MM.1S (cell line): ENCODE measurements around the gene SEC24C.

Experiments used
- DNase-seq: peaks from one replicate; pipeline ENCODE4 v3.0.0-alpha.2; 2015
- H2AFZ ChIP-seq: fragments of 300-600 bp; sonication (generic); 2 replicates; pipeline ENCODE4 v1.6.0; 2016; ENCODE audit warnings: antibody characterized with exemption, low read length
- H3F3A ChIP-seq: fragments of 300-600 bp; sonication (generic); 2 replicates; pipeline ENCODE4 v1.6.1; 2016; ENCODE audit warnings: mild to moderate bottlenecking, antibody characterized with exemption, low read length, moderate library complexity, mixed read lengths; ENCODE audit not compliant: insufficient read depth
- H3K27ac ChIP-seq: fragments of 300-600 bp; sonication (generic); 2 replicates; pipeline ENCODE4 v1.5.1; 2016; ENCODE audit warnings: mild to moderate bottlenecking, low read length
- H3K27me3 ChIP-seq: fragments of 300-600 bp; sonication (generic); replicated peaks from 2 replicates; pipeline ENCODE4 v1.6.0; 2016; ENCODE audit warnings: low read length; ENCODE audit not compliant: insufficient read depth
- H3K36me3 ChIP-seq: fragments of 300-600 bp; sonication (generic); replicated peaks from 2 replicates; pipeline ENCODE4 v1.6.1; 2016; ENCODE audit warnings: mild to moderate bottlenecking, low read length, mixed read lengths; ENCODE audit not compliant: insufficient read depth
- H3K4me1 ChIP-seq: fragments of 300-600 bp; sonication (generic); 2 replicates; pipeline ENCODE4 v1.6.1; 2016; ENCODE audit warnings: low read length, mixed read lengths
- H3K4me2 ChIP-seq: fragments of 300-600 bp; sonication (generic); 2 replicates; pipeline ENCODE4 v1.6.0; 2016; ENCODE audit warnings: low read depth, low read length
- H3K4me3 ChIP-seq: fragments of 300-600 bp; sonication (generic); 2 replicates; pipeline ENCODE4 v1.5.1; 2016; ENCODE audit warnings: low read length, mixed read lengths
- H3K79me2 ChIP-seq: fragments of 300-600 bp; sonication (generic); 2 replicates; pipeline ENCODE4 v1.6.1; 2016; ENCODE audit warnings: mixed run types, low read length, mixed read lengths
- H3K9ac ChIP-seq: fragments of 300-600 bp; sonication (generic); 2 replicates; pipeline ENCODE4 v1.6.1; 2016; ENCODE audit warnings: low read length, mixed read lengths
- H3K9me2 ChIP-seq: fragments of 300-600 bp; sonication (generic); replicated peaks from 2 replicates; pipeline ENCODE4 v1.6.1; 2016; ENCODE audit warnings: mild to moderate bottlenecking, low read length, mixed read lengths; ENCODE audit not compliant: insufficient read depth
- H3K9me3 ChIP-seq: fragments of 300-600 bp; sonication (generic); replicated peaks from 2 replicates; pipeline ENCODE4 v1.6.1; 2016; ENCODE audit warnings: mild to moderate bottlenecking, low read length, mixed read lengths; ENCODE audit not compliant: insufficient read depth
- H4K20me1 ChIP-seq: fragments of 300-600 bp; sonication (generic); 2 replicates; pipeline ENCODE4 v1.6.1; 2016; ENCODE audit warnings: mild to moderate bottlenecking, low read length, moderate library complexity, mixed read lengths; ENCODE audit not compliant: insufficient read depth
- EZH2 ChIP-seq: fragments of 300-600 bp; sonication (generic); optimal IDR thresholded peaks from 2 replicates; pipeline ENCODE3; 2017; ENCODE audit warnings: low read depth, mild to moderate bottlenecking, antibody characterized with exemption, low read length, mixed read lengths
- EZH2phosphoT487 ChIP-seq: fragments of 300-600 bp; sonication (generic); IDR thresholded peaks from 2 replicates; pipeline ENCODE4 v1.6.1; 2018; ENCODE audit warnings: antibody characterized with exemption, low read length
- TF ChIP-seq, protein P1 (sequence below): fragments of 300-600 bp; sonication (generic); IDR thresholded peaks from 2 replicates; pipeline ENCODE4 v1.5.1; 2016; ENCODE audit warnings: antibody characterized with exemption, low read length, mixed read lengths

SEC24C gene

DNA sequence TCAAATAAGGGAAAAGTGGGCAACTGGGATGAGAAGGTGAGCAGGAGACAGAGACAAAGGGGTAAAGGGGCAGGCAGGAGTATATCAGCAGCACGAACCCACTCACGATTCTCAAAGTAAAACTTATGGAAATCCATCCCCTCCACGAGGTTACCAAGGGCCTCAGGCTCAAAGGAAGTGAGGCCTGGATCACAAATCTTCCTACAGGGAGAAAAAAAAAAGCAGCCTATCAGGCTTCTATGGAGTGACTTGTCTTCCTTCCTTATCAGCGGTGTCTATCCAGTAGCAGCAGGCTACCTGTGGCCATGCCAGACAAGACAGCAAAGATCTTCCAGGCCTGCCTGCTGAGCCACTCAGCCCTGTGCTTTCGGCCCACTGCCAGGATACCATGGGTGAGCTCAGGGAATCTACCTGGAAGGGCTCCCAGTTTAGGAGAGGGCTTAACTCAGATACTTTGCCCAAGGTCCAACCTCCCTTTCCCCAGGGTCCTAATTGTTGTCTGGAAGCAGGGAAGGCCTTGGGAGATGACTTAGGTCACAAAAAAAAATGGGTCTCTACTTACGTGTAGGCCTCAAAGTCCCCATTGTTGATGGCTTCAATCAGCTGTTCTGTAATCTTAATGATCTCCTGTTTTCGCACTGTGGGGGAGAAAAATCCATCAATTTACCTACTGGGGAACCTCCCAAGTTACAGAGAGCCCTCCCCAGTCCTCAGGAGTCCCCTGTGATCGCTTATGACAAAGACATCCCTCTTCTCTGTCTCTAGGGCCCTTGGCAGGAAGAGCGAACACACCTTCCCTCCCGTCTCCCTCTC, 73.0 kb downstream of the SEC24C start:
- H3F3A ChIP-seq: peaks cover 7% of the 10 kb centered on the region
- H2AFZ ChIP-seq: no peak overlapping the region
- H3K9me3 ChIP-seq: no peaks in the 10 kb centered on the region
- H3K4me2 ChIP-seq: no peak overlapping the region
- H3K27ac ChIP-seq: no peak overlapping the region
- H3K36me3 ChIP-seq: no peaks in the 10 kb centered on the region
- H3K79me2 ChIP-seq: no peaks in the 10 kb centered on the region
- H3K9me2 ChIP-seq: no peaks in the 10 kb centered on the region
- TF ChIP-seq EZH2 (no peak), EZH2phosphoT487 (no peak)
- TF ChIP-seq, protein P1, sequence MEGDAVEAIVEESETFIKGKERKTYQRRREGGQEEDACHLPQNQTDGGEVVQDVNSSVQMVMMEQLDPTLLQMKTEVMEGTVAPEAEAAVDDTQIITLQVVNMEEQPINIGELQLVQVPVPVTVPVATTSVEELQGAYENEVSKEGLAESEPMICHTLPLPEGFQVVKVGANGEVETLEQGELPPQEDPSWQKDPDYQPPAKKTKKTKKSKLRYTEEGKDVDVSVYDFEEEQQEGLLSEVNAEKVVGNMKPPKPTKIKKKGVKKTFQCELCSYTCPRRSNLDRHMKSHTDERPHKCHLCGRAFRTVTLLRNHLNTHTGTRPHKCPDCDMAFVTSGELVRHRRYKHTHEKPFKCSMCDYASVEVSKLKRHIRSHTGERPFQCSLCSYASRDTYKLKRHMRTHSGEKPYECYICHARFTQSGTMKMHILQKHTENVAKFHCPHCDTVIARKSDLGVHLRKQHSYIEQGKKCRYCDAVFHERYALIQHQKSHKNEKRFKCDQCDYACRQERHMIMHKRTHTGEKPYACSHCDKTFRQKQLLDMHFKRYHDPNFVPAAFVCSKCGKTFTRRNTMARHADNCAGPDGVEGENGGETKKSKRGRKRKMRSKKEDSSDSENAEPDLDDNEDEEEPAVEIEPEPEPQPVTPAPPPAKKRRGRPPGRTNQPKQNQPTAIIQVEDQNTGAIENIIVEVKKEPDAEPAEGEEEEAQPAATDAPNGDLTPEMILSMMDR: no peak
- DNase-seq: no peak
- H3K27me3 ChIP-seq: no peaks in the 10 kb centered on the region
- H3K4me3 ChIP-seq: no peak overlapping the region
- no peaks in the 10 kb centered on the region for H3K4me1 ChIP-seq
- H3K9ac ChIP-seq: no peak overlapping the region
- no peaks in the 10 kb centered on the region for H4K20me1 ChIP-seq

DNA sequence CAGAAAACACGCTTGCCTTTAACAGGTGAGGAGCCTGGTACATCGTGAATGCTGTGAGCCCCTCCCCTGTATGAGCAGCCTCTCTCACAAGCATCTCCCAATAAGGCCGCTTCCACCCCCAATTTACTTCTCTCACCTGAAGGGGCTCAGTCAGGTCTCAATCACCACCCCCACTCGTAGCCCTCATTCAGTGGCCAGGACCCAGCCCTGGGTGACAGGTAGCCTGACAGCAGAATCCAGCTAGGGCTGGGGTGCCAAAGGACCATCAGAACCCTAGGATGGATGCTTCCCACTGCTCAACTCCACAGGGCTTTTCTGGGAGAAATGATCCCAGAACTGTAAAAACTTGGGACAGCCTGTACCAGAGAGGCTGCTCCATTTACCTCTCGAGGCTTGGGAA, 73.7 kb downstream of the SEC24C start:
- Histone ChIP-seq H2AFZ (no peak overlapping the region), H3K4me3 (no peak overlapping the region), H3K4me1 (no peaks in the 10 kb centered on the region), H3K27me3 (no peaks in the 10 kb centered on the region), H3K9me2 (no peaks in the 10 kb centered on the region), H3K4me2 (no peak overlapping the region), H4K20me1 (no peaks in the 10 kb centered on the region), H3K79me2 (no peaks in the 10 kb centered on the region), H3F3A (peaks cover under 1% of the 10 kb centered on the region; the same call in 1 of the 2 replicates), H3K27ac (no peak overlapping the region), H3K9ac (no peak overlapping the region), H3K9me3 (no peaks in the 10 kb centered on the region), H3K36me3 (no peaks in the 10 kb centered on the region)
- DNase-seq: no peak
- TF ChIP-seq EZH2 (no peak), EZH2phosphoT487 (no peak)
- TF ChIP-seq, protein P1: no peak

DNA sequence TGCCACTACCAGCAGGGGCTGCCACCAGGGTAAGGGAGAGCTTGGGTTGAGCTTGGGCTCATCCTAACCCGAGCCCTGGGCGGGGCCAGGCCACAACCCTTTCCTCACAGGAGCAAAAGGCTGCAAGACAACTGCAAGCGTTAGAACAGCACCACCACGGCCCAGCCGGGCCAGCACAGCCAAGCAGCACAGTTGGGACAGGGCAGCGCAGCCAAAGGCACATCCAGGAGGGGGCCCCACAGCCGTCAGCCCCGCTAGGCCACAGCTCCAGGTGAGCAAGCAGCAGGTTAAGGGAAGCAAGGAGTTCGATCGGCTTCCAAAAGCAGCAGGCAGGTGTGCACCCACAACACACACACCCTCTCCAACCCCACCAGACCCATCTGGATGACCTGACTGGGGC, 74.2 kb downstream of the SEC24C start:
- no peak overlapping the region for H2AFZ ChIP-seq
- H3F3A ChIP-seq: no peaks in the 10 kb centered on the region
- no peak overlapping the region for H3K27ac ChIP-seq
- no peak for DNase-seq
- no peaks in the 10 kb centered on the region for H3K27me3 ChIP-seq
- no peaks in the 10 kb centered on the region for H3K36me3 ChIP-seq
- H3K4me2 ChIP-seq: no peak overlapping the region
- no peak overlapping the region for H3K4me3 ChIP-seq
- no peaks in the 10 kb centered on the region for H3K9me3 ChIP-seq
- no peaks in the 10 kb centered on the region for H3K79me2 ChIP-seq
- TF ChIP-seq EZH2phosphoT487 (no peak), EZH2 (no peak)
- TF ChIP-seq, protein P1: no peak
- H3K9ac ChIP-seq: no peak overlapping the region
- H3K4me1 ChIP-seq: no peaks in the 10 kb centered on the region
- H4K20me1 ChIP-seq: no peaks in the 10 kb centered on the region
- no peaks in the 10 kb centered on the region for H3K9me2 ChIP-seq
